HAP-1 (cell line): ENCODE results near the gene LRRC56.

Experiments used
- DNase-seq, 2 experiments: peaks; one replicate each; pipeline ENCODE4 v3.0.0-alpha.2; 2016 to 2020; ENCODE audit warnings: low spot score in 2 of 2
- H3K27me3 ChIP-seq: fragments of 250-450 bp; sonication (Bioruptor Pico); 2 replicates; pipeline ENCODE4 v1.5.1; 2020; ENCODE audit warnings: low read depth, mild to moderate bottlenecking, moderate library complexity
- H3K36me3 ChIP-seq: fragments of 250-450 bp; sonication (Bioruptor Pico); replicated peaks from 2 replicates; pipeline ENCODE4 v1.5.1; 2020; ENCODE audit warnings: mild to moderate bottlenecking
- H3K4me1 ChIP-seq: fragments of 250-450 bp; sonication (Bioruptor Pico); 2 replicates; pipeline ENCODE4 v1.5.1; 2020; ENCODE audit warnings: mild to moderate bottlenecking
- H3K4me3 ChIP-seq: fragments of 250-450 bp; sonication (Bioruptor Pico); 2 replicates; pipeline ENCODE4 v1.5.1; 2020; ENCODE audit warnings: mild to moderate bottlenecking, moderate library complexity
- H3K9me3 ChIP-seq: fragments of 250-450 bp; sonication (Bioruptor Pico); 2 replicates; pipeline ENCODE4 v1.5.1; 2020; ENCODE audit warnings: mild to moderate bottlenecking, moderate library complexity
- in situ Hi-C: fragments of 300-500 bp; cut with MboI; formaldehyde crosslinking; loops from 3 replicates; pipeline ENCODE4 v1.14.3; 2020; ENCODE audit warnings: low sequenced_read_pairs, inconsistent platforms, mixed read lengths

Gene LRRC56

DNA sequence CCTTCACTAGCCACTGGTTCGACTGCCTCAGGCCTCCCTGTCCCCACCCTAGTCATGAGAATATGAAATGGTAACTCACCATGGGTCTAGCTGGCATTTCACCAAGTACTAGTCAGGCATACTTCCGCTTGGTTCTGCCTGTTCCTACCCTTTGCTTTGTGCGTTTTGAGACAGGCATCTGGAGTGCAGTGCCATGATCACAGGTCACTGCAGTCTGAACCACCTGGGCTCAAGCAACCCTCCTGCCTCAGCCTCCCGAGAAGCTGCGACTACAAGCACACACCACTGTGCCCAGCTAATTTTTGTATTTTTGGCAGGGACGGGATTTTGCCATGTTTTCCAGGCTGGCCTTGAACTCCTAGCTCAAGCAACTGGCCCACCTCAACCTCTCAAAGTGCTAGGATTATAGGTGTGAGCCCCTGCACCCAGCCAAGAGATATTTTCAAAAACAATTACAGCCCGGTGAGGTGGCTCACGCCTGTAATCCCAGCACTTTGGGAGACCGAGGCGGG lies 16.1 kb upstream of the LRRC56 start:
- Histone ChIP-seq H3K4me1 (peaks cover 5% of the 10 kb centered on the region; the same call in 1 of the 2 replicates), H3K27me3 (no peaks in the 10 kb centered on the region), H3K4me3 (no peak overlapping the region), H3K9me3 (peaks cover 4% of the 10 kb centered on the region), H3K36me3 (no peaks in the 10 kb centered on the region)
- DNase-seq, result no peak
- in situ Hi-C loops, result no loop called here

DNA sequence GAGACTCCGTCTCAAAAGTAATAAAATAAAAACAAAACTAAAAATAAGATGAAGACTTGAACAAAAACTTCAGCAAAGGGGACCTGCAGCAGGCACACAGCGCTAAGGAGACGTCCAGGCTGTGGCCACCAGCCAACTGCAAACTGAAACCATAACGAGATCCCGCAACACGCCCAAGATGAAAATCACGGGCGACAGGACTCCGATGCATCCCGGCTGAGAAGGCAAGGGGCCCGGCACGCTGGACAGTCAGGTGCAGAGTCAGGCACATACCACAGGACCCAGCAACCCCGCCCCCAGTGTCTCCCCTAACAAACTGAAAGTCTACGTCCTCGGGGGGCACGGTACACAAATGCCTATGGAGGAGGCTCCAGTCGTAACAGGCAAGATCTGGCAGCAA lies 11.1 kb upstream of the LRRC56 start:
- H3K4me1 ChIP-seq, result no peaks in the 10 kb centered on the region
- H3K9me3 ChIP-seq, result no peaks in the 10 kb centered on the region
- DNase-seq, result no peak
- in situ Hi-C loops, result no loop called here
- no peak overlapping the region for H3K4me3 ChIP-seq
- H3K36me3 ChIP-seq, result no peaks in the 10 kb centered on the region
- no peaks in the 10 kb centered on the region for H3K27me3 ChIP-seq

DNA sequence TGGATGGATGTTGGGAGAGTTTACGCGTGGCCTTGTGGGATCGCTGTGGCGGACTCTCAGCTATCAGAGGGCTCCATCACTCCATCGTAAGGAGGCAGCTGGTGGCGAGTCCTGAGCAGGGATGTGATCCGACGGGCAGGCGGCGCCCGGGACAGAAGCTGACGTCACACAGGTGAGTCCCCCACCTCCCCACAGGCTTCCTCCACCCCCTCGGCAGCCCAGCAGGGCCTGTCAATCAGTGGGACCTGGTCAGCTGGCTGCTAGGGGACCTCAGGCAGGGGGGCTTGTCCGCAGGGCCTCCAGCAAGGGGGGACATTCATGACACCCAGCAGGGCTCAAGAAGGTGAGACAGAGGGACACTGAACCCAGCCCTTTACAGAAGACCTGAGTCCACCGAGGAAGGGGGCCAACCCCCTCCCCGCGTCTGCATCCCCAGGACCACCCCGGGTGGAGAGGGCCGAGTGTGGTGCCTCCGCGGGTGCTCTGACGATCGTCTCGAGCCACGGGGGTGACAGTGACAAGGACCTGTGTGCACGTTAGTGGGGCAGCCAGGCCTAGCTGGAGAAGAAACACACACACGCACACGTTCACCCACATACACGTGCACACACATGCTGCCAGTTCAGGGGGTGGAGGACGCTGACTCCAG lies 9.0 kb upstream of the LRRC56 start:
- Histone ChIP-seq H3K4me3 (no peak overlapping the region), H3K27me3 (no peaks in the 10 kb centered on the region), H3K36me3 (peaks cover 19% of the 10 kb centered on the region), H3K4me1 (no peaks in the 10 kb centered on the region), H3K9me3 (no peaks in the 10 kb centered on the region)
- in situ Hi-C loops, result no loop called here
- DNase-seq, result no peak

DNA sequence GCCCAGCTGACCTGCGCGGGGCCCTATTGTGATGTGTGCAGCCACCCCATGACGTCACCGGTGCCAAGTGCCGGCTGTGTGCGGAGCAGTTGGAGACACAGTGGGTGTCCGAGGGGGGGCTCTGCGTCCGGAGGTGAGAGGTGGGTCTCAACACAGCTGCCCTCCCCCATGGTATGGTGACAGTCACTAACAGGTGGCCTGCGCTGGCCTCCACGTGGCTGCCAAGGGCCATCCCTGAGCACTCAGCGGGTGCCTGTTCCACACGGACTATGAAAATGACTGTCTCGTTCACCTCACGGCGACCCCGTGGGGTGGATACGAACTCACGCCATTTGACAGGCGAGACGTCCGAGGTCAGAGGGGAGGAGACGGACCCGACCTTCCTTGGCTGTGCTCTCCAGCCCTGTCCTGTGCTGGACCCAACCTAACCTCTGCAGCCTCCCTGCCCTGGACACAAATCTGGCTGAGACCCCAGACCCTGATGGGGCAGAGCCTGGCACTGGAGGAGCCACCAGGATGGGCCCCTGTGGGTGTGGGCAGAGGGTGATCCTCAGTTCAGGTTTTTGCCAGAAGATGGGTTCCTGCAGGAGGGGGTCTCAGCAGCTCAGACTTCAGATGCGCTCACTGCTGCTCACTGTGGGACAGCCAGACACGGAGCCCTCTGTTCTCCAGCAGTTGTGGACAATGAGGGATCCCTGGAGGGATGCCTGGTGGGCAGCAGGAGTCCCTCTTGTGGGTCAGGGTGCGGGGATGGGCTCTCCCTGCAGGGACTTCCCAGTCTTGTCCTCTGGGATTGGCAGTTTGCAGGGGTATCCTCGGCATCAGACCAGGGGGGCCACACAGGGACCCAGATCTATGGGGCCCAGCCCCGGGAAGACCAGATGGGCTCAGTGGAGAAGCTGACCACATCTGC lies 8.3 kb upstream of the LRRC56 start:
- in situ Hi-C loops, result no loop called here
- H3K27me3 ChIP-seq, result no peaks in the 10 kb centered on the region
- peaks cover 26% of the 10 kb centered on the region for H3K36me3 ChIP-seq
- H3K9me3 ChIP-seq, result no peaks in the 10 kb centered on the region
- no peak overlapping the region for H3K4me3 ChIP-seq
- no peaks in the 10 kb centered on the region for H3K4me1 ChIP-seq
- peak in 1 of 2 experiments; percentile 9 for DNase-seq

DNA sequence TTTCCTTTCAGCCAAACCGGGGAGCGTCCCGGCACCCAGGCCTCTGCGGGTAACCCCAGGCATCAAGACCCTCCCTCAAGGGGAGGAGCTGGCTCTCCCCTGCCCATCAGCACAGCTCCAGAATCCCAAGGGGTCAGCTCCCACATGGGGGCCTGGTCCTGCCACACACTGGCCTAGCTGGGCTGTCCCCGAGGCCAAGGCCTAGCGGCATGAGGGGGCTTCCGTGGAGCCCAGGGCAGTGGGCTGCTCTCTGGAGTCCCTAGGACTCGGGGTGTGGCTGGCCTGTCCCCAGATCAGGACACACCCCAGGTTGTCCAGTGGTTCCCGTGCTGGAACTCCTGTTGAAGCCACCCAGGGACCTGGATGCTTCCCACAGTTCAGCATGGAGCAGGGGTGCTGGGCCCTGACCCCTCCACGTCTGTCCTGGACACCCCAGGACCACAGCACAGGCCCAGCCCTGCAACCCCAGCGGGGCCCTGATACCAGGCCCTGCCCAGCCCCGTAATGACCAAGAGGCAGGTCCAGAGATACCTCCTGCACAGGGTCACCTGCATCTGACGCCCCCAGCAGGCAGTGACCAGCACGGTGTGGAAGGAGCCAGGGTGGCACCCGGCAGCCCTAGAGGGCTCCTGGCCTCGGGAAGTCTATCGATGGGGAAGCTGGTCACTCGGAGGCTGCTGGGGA lies 7.5 kb upstream of the LRRC56 start:
- peaks cover 26% of the 10 kb centered on the region for H3K36me3 ChIP-seq
- no peak overlapping the region for H3K4me3 ChIP-seq
- no peaks in the 10 kb centered on the region for H3K27me3 ChIP-seq
- H3K4me1 ChIP-seq, result no peaks in the 10 kb centered on the region
- H3K9me3 ChIP-seq, result no peaks in the 10 kb centered on the region
- in situ Hi-C loops, result no loop called here
- DNase-seq, result no peak

DNA sequence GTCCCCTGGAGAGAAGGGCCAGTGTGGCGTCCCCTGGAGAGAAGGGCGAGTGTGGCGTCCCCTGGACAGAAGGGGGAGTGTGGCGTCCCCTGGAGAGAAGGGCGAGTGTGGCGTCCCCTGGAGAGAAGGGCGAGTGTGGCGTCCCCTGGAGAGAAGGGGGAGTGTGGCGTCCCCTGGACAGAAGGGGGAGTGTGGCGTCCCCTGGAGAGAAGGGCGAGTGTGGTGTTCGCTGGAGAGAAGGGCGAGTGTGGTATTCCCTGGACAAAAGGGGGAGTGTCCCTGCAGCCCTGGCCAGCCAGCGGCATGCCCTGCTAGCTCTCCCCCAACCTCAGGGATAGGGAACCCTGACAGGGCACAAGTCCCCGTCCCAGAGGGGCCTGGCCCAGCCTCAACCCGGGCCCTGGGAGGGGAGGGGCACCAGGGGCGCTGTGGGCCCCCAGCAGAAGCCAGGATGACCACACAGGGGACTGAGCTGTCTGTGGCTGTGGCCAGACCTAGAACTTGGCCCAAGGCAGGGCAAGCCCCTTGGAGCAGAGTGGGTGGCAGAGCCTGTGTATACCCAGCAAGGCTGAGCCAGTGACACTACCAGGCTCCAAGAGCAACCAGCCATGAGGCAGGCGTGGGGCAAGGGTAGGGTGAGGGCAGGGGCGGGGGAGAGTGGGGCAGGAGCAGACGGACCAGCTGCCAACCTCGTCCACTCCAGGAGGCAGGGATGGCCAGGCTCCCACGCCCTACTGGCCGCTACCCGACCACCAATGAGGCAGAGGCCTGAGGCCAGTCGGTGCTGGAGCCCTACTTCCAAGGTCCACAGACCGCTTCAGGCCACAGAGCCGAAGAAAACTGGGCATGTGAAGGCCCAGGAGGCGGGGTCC lies 6.1 kb upstream of the LRRC56 start:
- no peak for DNase-seq

DNA sequence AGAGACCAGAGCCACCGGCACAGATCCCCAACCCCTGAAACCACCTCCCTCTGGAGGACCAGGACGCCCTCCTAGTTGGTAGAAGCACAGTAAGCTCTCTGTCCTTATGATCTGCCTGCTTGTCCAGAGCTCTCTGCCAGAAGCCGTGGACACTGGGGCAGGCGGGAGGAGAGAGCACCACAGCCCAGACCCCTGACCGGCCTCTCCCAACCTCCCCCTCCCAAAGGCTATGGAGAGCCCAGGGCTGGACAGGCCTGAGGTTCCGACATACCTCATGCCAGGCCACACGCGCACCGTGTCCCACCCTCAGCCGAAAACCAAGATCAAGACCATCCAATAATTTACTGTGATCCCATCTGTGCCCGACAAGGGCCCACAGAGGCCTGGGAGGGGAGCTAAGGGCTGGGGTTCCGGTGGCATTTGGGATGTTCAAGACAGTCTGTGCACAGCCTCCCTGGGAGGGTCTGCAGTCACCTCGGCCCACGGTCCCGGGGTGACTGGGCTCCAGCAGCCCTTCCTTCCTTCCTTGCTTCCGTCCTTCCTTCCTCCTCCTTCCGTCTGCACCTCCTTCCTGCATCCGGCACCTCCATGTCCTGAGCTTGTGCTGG lies 5.3 kb upstream of the LRRC56 start:
- H3K36me3 ChIP-seq, result peaks cover 26% of the 10 kb centered on the region
- DNase-seq, result no peak
- H3K4me1 ChIP-seq, result no peaks in the 10 kb centered on the region; the same call in 1 of the 2 replicates
- H3K9me3 ChIP-seq, result no peaks in the 10 kb centered on the region
- in situ Hi-C loops, result no loop called here
- H3K27me3 ChIP-seq, result no peaks in the 10 kb centered on the region
- no peak overlapping the region for H3K4me3 ChIP-seq

More for the DNA sequence above, 6.1 kb upstream of the LRRC56 start:
- Histone ChIP-seq H3K36me3 (peaks cover 26% of the 10 kb centered on the region), H3K27me3 (no peaks in the 10 kb centered on the region), H3K9me3 (no peaks in the 10 kb centered on the region), H3K4me3 (no peak overlapping the region), H3K4me1 (no peaks in the 10 kb centered on the region)
- in situ Hi-C loops, result no loop called here

DNA sequence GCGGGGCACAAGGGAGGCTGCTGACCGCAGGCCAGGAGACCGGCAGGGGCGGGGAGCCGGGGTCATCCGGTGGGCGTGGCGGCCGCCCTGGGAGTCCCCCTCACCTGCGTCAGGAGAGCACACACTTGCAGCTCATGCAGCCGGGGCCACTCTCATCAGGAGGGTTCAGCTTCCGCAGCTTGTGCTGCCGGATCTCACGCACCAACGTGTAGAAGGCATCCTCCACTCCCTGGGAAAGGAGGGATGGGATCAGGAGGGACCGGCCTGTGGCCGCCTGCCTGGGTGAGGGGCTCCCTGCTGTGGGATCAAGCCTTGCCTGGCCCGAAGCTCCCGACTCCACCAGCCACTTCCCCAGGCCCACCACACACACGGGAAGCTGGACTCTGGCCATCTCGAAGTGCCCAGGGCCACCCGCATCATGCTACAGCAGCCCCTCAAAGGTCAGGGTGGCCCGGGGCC lies 4.8 kb upstream of the LRRC56 start:
- no peaks in the 10 kb centered on the region for H3K9me3 ChIP-seq
- H3K4me3 ChIP-seq, result no peak overlapping the region
- no peaks in the 10 kb centered on the region; the same call in 1 of the 2 replicates for H3K4me1 ChIP-seq
- in situ Hi-C loops, result no loop called here
- peaks cover 26% of the 10 kb centered on the region for H3K36me3 ChIP-seq
- H3K27me3 ChIP-seq, result no peaks in the 10 kb centered on the region
- DNase-seq, result no peak

DNA sequence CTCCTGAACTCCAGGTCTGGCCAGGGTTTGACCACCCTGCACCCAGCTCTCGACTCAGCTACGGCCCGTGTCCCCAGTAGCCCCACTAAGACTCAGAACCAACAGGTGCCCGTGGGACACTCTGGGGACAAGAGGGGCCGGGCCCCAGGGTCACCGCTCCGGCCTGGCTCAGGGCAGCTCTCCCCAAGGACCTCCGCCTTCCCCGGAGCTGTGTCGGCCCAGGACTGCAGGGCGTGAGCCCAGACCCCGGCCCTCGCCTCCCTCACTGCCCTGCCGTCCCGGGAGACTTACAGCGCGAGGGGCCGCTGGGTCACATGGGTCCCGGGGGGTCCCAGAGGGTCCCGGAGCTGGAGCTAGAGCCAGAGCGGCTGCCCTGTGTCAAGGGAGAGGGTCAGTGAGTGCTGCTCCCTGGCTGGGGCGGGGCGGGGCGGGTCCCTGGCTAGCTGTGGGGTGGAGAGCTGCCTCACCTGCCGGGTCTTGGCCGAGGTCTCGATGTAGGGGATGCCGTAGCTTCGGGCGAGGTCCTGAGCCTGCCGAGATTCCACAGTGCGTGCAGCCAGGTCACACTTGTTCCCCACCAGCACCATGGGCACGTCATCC lies 4.2 kb upstream of the LRRC56 start:
- no peak for DNase-seq
- H3K36me3 ChIP-seq, result peaks cover 26% of the 10 kb centered on the region
- H3K27me3 ChIP-seq, result no peaks in the 10 kb centered on the region
- no peaks in the 10 kb centered on the region for H3K9me3 ChIP-seq
- H3K4me1 ChIP-seq, result no peaks in the 10 kb centered on the region; the same call in 1 of the 2 replicates
- in situ Hi-C loops, result no loop called here
- no peak overlapping the region for H3K4me3 ChIP-seq

DNA sequence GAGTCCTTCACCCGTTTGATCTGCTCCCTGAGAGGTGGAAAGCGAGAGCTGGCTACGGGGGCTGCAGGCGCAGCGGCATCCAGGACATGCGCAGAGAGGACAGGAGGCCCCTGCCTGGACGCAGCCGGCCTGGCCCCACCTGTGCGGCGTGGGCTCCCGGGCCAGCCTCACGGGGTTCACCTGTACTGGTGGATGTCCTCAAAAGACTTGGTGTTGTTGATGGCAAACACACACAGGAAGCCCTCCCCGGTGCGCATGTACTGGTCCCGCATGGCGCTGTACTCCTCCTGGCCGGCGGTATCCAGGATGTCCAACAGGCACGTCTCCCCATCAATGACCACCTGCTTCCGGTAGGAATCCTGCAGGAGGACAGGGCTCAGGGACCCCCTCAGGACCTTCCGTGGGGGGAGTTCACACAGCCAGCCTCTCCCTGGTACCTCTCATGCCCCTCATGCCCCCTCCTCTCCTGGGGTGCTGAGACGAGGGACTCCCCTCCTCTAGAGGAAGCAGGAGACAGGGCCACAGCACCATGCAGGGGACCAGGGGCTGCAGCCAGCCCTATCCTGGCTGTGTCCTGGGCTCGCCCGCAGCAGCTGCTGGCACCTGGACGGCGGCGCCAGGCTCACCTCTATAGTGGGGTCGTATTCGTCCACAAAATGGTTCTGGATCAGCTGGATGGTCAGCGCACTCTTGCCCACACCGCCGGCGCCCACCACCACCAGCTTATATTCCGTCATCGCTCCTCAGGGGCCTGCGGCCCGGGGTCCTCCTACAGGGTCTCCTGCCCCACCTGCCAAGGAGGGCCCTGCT lies 3.5 kb upstream of the LRRC56 start:
- H3K4me1 ChIP-seq, result no peaks in the 10 kb centered on the region; the same call in 1 of the 2 replicates
- H3K36me3 ChIP-seq, result peaks cover 26% of the 10 kb centered on the region
- no peak for DNase-seq
- in situ Hi-C loops, result no loop called here
- peak overlapping the region; percentile 77; the same call in 1 of the 2 replicates for H3K4me3 ChIP-seq
- H3K27me3 ChIP-seq, result no peaks in the 10 kb centered on the region
- no peaks in the 10 kb centered on the region for H3K9me3 ChIP-seq

DNA sequence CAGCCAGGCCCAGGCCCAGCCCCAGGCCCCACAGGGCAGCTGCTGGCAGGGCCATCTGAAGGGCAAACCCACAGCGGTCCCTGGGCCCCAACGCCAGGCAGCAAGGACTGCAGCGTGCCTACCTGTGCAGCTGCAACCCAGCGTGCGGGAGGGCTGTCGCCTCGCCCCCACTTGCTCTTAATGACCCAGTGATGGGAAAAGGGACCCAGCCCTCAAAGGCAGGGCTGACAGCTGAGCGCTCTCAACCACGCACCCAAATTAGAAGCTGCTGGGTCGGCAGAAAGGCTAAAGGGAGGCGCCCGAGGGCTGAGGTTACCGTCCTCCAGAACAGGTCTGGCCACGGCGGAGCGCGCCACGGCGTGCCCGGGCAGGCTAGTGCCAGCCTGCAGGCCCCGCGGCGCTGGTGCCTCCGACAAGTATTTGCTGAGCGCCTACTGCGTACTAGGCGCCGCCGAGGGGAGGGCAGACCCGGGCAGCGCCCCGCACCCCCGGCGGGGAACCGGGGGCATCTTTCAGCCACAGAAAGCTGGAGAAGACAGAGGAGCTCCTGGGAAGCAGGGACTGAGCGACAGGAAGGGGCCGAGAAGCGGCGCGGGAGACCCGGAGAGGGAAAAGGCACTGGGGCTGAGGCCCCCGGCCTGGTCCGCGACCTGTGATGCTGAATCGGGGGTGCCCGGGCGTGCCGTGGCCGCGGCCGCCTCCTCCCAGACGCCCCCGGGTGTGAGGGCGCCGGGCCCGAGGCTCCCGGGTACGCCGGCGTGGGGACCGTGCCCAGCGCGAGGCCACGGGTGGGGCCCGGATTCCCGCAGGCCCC lies 2.7 kb upstream of the LRRC56 start:
- Histone ChIP-seq H3K27me3 (no peaks in the 10 kb centered on the region), H3K4me1 (no peaks in the 10 kb centered on the region; the same call in 1 of the 2 replicates), H3K9me3 (no peaks in the 10 kb centered on the region), H3K36me3 (peaks cover 26% of the 10 kb centered on the region), H3K4me3 (peak overlapping the region; percentile 77)
- DNase-seq, result peak in 1 of 2 experiments; percentile 43
- in situ Hi-C loops, result no loop called here
